HG03097 (cell line): Measurements from ENCODE around the gene MLKL.
"Not testable (repeated sequence)": the region's sequence is repeated elsewhere in the genome, so short reads cannot be mapped to it uniquely, and the experiment has no call there.

Experiments
- ATAC-seq: cut with Tn5 transposase; IDR thresholded peaks from one replicate; pipeline ENCODE4 v1.9.1; 2021; ENCODE audit not compliant: unreplicated experiment, low FRiP score

The MLKL gene

GRCh38 chr16:74654536-74655050, 46.1 kb downstream of the MLKL start:
- no peak for ATAC-seq

GRCh38 chr16:74652883-74653282, 47.8 kb downstream of the MLKL start:
- ATAC-seq = not testable (repeated sequence)

DNA sequence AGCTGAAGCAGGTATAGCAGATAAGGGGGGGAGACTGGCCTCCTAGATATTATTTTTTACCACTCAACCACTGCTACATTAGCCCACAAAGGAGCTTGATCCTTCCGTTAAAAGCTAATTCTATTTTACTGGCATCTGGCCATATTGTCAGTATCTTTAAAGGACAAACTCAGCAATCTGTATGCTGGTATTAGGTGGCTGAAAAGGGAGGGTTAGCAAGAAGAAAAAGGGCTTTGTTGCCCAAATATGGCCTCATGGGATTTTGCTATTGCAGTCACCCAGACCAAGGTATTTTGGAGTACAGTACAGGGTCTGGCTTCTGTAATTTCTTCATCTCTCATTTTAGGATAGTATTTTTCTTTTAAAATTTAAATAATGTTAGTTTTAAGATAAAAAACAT, 48.4 kb downstream of the MLKL start:
- no peak for ATAC-seq

- ATAC-seq = no peak
Observed at GRCh38 chr16:74651841-74652240, 48.8 kb downstream of the MLKL start.

GRCh38 chr16:74650966-74651567, 49.6 kb downstream of the MLKL start:
- ATAC-seq = no peak

DNA sequence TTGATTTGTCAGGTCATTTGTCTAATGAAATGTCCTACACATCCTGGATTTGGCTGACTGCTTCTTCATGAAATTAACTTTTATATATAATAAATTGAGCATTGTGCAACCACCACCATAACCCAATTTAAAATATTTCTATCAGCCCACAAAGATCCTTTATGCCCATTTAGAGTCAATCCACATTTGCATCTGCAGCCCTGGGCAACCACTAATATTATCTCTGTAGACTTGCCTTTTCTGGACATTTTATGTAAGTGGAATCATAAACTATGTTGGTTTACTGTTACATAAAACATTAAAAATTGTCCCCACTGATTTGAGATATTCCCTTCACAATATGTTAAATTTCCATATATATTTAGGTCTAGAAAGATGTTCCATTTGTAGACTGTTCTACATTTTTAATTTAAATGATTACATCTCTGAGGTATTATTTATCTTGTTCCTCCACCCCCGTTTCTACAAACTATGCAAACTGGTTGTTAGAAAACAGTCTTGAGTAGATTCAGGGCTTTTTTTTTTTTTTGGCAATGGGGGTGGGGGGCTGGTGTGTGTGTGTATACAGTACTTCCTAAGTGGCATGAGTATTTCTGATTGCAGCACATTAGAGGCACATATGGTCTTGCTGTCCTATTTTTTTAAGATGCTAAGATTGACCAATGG, 50.7 kb downstream of the MLKL start:
- ATAC-seq = no peak

DNA sequence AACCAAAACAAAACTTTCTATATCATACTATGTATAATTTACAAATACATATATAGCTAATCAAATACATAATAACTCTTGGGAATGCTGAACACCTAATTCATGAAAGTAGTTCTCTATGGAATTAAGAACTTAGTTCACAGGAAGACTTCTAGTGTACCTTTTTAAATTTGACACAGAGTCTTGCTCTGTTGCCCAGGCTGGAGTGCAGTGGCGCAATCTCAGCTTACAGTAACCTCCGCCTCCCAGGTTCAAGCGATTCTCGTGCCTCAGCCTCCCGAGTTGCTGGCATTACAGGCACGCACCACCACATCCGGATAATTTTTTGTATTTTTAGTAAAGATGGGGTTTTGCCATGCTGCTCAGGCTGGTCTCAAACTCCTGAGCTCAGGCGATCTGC, 58.7 kb downstream of the MLKL start:
- ATAC-seq = no peak

DNA sequence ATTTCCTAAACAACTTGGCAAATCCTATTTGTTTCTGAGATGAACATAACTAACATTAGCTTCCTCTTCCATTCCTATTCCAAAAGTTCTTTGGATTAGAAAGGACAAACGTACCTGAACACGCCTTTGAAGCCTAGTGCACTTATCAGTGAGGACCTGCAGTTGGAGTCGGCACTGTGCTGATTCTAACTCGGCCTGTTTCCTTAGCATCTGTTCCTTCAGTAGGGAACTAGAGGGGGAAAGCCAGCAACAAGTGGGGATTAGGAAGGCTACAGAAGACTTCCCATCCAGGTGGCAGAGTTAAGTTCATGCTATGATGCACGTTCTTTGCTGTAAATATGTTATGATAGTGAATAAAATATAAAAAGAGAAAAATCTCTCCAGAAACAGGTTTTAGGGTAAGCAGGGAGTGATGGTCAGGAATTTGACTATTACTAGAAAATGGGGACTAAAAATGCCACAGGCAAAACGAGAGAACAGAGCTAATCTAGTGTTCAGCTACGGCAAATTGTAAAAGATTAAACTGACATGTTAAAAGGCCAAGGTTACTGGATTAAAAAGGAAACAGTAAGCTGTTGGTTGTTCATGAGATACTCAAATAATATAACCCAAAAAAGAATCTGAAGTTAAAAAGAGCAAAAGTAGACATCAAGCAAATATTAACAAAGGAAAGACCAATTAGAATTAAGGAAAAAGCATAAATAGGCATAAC, 62.8 kb downstream of the MLKL start:
- no peak for ATAC-seq

DNA sequence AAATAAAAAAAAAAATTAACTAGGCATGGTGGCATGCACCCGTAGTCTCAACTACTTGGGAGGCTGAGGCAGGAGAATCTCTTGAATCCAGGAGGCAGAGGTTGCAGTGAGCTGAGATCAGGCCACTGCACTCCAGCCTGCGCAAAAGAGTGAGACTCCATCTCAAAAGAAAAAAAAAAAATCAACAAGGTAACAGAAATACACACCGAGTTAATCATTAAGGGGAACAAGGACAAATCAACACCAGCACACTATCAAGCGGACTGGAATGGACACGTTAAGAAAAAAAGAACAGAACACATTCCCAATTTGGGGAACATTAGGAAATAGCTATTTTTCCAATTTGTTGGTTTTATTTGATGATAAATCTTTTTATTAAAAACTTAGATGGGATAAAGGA, 65.4 kb downstream of the MLKL start:
- ATAC-seq = no peak

GRCh38 chr16:74633686-74634085, 67.0 kb downstream of the MLKL start:
- ATAC-seq = no peak

DNA sequence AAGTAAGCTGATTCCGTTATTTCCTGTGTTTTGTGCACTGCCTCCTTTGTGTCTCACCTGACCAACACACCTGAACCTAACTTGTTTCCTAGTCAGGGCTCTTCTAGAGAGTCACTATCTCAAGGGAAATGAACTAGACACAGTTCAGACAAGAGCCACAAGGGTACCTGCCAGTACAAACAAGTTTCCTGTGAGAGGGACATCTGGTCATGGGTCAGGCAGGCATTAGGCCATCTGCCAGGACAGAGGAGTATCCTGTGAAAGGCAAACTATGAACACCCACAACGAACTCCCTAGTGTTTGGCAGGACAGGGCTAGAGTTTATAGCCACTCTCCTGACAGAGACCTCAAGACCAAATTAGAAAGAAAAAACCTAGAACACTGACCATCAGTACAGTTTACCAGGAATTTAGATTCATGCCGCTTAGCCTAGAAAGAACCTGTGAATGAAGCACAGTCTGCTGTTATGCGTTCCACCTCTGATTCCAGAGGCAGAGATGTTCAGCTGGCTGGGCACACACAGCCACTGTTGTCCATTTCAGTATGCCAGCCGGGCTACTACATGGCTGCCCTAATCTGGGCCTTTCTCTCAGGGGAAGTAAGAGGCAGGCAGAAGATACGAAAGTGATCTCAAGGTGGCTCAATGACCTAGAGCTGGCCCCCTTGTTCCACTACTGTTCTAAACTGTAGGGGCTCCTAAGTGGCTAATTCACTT, 73.0 kb downstream of the MLKL start:
- ATAC-seq = no peak

- no peak for ATAC-seq
Observed at GRCh38 chr16:74626741-74627416, 73.8 kb downstream of the MLKL start.

DNA sequence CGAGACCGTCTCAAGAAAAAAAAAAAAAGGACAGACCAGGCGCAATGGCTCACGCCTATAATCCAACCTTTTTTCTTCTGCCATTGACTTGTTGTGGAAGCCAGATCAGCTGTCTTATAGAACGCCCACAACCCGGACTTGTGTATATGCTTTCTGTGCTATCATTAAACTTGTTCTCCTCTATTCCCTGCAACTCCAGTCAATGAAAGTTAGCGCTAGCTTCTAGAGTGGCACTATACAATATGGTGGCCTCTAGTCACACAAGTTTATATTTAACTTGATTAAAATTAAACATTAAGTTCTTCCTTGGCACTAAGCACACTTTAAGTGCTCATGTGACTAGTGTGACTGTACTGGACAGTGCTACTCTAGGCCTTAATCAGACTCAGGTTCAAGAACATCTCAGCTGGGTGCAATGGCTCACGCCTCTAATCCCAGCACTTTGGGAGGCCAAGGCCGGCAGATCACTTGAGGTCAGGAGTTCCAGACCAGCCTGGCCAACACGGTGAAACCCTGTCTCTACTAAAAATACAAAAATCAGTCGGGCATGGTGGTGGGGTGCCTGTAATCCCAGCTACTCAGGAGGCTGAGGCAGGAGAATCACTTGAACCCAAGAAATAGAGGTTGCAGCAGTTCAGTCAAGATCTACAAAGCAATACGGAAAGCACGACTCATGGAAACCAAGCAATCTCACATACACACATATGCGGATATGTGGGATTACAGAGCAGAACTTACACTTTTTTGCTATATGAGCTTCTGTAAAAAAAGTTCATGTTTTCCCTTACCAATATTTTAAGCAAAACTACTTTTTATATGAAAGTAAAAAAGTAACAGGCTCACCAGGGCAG, 74.9 kb downstream of the MLKL start:
- ATAC-seq = no peak

GRCh38 chr16:74623839-74624235, 76.8 kb downstream of the MLKL start:
- no peak for ATAC-seq

DNA sequence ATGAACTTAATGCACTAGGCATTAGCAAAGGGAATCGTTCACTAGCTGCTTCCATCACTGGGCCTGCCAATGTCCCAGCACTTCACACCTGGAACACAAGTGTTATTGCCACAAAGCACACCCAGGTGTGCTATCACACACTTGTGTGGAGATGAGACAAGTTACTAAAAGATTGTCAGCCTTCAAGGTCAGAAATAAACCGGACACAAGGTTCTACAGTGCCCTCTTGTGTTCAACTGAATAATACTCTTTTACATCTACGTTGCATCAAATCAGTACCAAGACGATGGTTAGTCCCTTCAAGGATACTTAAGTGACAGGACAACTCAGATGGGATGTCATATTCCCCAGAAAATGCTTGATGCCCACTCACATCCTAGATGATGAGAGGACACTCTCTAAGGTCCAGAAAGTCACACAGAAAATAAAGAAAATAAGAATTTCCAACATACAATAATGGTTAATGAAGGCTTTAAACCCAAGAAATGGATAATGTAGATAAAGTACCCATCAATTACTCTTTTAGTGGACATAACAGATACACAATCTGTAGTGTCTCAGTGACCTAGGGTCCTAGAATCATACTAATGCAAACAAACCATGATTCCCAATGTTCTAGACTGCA, 77.3 kb downstream of the MLKL start:
- ATAC-seq = no peak

DNA sequence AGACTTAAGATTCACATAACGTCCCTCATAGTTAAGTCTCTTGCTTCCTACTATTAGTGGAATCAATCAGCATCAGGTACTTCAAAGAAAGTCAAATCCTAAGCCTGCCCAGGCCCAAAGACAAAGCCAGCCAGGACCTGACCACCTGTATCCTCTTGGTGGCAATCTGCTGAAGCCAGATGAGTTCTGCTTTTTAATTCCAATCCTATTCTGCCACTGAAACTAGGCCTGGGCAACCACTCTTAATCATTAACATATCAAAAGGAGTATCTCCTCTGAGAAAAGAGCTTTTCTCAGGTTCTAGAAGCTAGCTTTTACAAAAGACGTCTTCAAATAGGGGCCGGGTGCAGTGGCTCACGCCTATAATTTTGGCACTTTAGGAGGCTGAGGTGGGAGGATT, 78.7 kb downstream of the MLKL start:
- ATAC-seq = no peak
